LNCaP clone FGC (cell line): Measurements from ENCODE around the gene MOSPD2.

Experiments
- DNase-seq: peaks from one replicate; pipeline ENCODE4 v3.0.0-alpha.2; 2011; ENCODE audit warnings: low read depth
- H3K4me3 ChIP-seq: 2 replicates; pipeline ENCODE4 v1.5.1; 2011; ENCODE audit warnings: mild to moderate bottlenecking, low read depth, low read length, control low read depth
- CTCF ChIP-seq: IDR thresholded peaks from 2 replicates; pipeline ENCODE4 v1.5.1; 2012; ENCODE audit warnings: mild to moderate bottlenecking; ENCODE audit not compliant: control insufficient read depth, insufficient read depth; ENCODE audit errors: extremely low read depth

The MOSPD2 gene

GRCh38 chrX:14837155-14837554 lies 36.1 kb upstream of the MOSPD2 start:
- DNase-seq = no peak
- TF ChIP-seq CTCF = no peak
- no peak overlapping the region for H3K4me3 ChIP-seq

GRCh38 chrX:14843666-14844065 lies 29.6 kb upstream of the MOSPD2 start:
- TF ChIP-seq CTCF = no peak
- no peak for DNase-seq
- H3K4me3 ChIP-seq = no peak overlapping the region

- no peak for DNase-seq
- no peak overlapping the region for H3K4me3 ChIP-seq
- no peak for TF ChIP-seq CTCF
Observed at GRCh38 chrX:14851526-14851925, 21.7 kb upstream of the MOSPD2 start.

GRCh38 chrX:14864631-14865030 lies 8.6 kb upstream of the MOSPD2 start:
- TF ChIP-seq CTCF = no peak
- no peak for DNase-seq

GRCh38 chrX:14865201-14865600 lies 8.0 kb upstream of the MOSPD2 start:
- no peak overlapping the region for H3K4me3 ChIP-seq
- TF ChIP-seq CTCF = no peak
- no peak for DNase-seq

More at GRCh38 chrX:14864631-14865030, 8.6 kb upstream of the MOSPD2 start:
- H3K4me3 ChIP-seq = no peak overlapping the region

GRCh38 chrX:14871767-14872166 lies 1.5 kb upstream of the MOSPD2 start:
- H3K4me3 ChIP-seq = peak overlapping the region; percentile 83
- no peak for TF ChIP-seq CTCF
- no peak for DNase-seq

GRCh38 chrX:14872355-14872754 lies 866 bp upstream of the MOSPD2 start:
- no peak for DNase-seq
- no peak for TF ChIP-seq CTCF

More at GRCh38 chrX:14872355-14872754, 866 bp upstream of the MOSPD2 start:
- H3K4me3 ChIP-seq = peak overlapping the region; percentile 83
